Erythroblast (primary cell): ENCODE data around the gene TPRN.

Experiments
- GATA1 ChIP-seq: IDR thresholded peaks from 2 replicates; pipeline ENCODE4 v1.6.1; 2011; ENCODE audit warnings: low read depth, mild to moderate bottlenecking, control low read depth, low read length, moderate library complexity
- POLR2A ChIP-seq: IDR thresholded peaks from 2 replicates; pipeline ENCODE4 v1.6.1; 2011; ENCODE audit warnings: mild to moderate bottlenecking, low read length

GRCh38 chr9:137194388-137194787 lies 6.2 kb downstream of the TPRN start:
- no peak for TF ChIP-seq POLR2A
- TF ChIP-seq GATA1, result no peak
